ELR (cell line): Measurements from ENCODE around the gene LRRC25.
A peak's percentile ranks its signal among the peaks of the same experiment; 100 is the strongest.
"Not testable (repeated sequence)": the region's sequence is repeated elsewhere in the genome, so short reads cannot be mapped to it uniquely, and the experiment has no call there.

Experiments used
- DNase-seq: peaks from one replicate; pipeline ENCODE4 v3.0.0-alpha.2; 2015; ENCODE audit warnings: low read depth

Gene LRRC25

DNA sequence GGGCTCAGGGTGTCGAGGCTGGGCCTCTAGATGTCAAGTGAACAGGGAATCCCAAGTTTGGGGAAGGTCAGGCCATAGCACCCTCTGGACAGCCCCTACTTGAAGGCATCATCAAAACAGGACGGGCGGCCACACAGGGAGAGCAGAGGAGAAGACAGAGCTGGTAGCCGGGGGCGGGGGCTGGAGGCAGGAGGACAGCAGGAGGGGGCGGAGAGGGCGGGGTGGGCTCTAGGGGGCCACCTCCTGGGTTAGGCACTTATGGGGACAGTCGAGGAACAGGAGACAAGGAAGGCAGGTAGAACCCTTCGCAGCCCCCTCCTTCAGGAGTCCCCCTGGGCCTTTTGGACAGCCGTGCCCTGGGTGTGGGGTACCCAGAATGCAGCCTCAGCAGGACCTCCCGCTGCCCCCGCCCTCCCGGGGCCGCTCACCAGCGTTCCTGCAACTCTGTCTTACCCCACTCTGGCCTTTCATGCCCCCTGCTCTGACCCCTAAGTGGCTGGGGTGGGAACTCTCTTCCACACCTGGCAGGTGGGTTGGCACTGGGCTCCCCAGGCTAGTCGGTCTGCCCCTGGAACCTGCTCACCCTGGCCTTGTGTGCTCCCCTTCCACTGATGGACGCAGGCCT lies 27.6 kb upstream of the LRRC25 start:
- DNase-seq = no peak

DNA sequence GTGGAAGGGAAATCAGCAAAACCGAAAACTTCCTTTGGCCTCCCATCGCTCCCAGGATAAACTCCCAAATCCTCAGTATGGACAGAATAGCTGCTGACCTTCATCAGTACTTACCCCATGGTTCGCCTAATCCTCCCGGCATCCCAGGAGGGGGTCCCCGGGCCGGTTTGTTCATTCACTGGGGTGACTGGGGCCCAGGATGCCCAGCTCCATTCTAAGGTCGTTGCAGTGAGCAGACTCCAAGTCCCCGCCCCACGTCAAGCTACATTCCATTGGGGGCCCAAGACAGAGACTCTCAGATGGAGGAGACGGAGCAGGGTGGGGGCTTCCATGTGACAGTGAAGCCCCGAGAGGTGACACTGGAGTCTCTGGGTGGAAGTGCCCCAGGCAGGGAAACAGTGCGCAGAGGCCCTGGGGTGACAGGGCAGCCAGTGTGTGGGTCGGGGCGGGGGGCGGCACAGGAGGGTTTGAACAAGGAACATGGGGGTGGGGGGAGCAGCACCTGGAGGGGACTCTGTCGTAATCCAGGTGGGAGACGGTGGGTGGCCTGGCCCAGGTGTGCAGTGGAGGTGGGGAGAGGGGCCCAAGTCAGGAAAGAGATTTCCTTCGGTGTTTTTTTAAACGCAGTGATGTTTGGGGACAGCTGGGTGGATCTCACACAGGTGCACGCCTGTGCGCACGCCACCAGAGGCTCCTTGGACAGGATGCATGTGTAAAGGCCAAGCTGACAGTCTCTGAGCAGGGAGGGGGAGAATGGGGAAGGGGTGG lies 26.9 kb upstream of the LRRC25 start:
- DNase-seq = no peak

DNA sequence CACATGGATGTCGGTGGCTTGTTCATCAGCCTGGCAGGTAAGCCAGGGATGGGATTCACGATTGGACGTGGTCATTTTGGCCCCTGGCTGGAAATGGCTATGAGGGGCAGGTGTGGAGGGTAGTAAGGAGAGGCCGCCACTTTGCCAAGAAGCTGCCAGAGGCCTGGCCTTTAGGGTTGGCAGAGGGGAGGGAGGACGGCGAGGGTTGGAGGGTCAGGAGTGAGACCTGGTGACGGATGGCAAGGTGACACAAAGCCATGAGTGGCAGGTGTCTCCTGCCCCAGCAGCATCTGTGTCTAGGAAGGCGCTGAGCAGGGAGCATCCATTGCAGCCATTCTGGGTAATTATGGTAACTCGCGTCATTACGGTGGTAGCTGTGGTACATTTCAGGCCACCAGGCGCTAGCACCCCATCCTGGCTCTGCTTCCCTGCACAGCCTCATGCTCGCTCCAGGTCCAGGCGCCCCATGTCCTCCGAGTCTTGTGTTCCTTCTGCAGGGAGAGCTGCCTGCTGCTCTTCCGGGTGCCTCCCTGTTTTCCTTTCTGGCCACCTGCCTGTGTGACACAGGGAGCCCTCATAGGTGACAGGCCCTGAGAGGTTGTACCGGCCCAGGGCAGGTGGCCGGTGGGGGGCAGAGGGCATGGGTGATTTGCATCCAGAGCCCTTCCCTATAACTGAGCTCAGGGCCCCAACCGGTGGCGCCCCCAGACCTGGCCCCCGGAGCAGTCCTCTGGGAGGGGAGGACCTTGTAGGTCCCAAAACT lies 26.0 kb upstream of the LRRC25 start:
- no peak for DNase-seq

DNA sequence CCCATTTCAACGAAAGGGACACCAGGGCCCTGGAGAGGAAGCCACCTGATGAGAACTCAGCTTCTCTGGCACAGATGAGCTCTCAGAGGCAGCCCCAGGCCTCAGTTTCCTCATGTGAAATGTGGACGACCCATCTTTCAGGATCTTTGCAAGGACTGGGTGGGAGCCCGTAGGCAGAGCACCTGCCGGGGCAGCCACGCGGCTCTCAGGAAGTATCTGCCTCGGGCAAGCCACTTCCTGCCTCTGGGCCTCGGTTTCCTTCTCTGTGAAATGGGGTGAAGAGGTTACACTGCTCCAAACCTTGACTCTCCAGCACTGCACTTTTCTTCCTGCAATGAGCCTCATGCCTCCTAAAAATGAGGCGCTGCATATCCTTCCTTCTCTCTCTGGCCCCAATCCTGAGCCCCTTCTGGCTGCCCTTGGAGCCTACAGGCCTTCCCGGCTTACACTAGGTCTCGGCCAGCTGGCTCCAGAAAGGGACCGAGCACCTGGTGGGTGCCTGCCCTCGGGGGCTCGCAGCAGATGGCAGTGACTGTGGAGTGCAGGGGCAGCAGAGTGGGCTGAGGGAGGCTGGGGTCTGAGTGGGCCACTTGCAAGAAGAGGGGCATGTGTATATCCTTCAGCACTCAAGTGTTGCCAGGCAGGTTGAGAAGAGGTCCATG lies 25.2 kb upstream of the LRRC25 start:
- DNase-seq = no peak

DNA sequence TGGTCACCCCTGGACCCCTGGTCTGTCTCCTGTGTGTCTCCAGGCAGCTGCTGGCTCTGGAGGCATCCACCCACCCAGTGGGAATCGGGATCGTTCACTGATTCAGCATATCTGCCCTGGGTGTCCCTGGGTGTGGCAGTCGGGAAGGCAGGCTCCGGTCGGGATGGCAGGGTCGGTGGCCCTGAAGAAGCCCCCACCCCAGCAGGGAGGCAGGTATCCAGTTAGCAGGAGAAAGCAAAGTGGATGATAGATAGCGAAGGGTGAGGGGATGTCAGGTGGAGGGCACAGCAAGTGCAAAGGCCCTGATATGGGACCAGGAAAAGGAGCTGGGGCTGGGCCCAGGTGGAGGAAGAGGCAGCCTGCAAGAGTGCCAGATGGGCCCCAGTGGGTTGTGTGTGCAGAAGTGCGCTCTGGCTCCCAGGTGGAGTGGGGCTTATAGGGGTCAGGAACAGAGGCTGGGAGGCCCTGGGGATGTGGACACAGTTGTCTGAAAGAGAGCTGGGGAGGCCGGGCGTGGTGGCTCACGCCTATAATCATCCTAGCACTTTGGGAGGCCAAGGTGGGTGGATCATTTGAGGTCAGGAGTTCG lies 24.0 kb upstream of the LRRC25 start:
- no peak for DNase-seq

DNA sequence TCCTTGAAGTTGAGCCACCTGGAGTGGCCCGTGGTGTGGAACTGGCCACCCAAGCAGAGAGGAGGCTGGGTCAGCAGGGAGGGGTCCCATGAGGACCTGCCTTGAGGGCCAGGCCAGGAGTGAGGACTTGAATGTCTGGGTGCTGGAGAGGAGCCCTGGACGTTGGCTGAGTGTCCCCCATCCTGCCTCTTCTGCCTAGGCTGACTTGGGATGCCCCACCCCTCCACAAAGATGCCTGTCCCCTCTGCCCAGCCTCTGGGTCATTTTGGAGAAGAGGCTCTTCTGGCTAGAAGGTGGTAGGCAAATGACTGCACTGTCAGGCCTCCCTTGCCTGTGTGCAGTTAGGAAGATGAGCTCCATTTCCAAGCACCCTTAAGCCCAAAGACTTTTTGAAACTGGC lies 23.5 kb upstream of the LRRC25 start:
- no peak for DNase-seq

DNA sequence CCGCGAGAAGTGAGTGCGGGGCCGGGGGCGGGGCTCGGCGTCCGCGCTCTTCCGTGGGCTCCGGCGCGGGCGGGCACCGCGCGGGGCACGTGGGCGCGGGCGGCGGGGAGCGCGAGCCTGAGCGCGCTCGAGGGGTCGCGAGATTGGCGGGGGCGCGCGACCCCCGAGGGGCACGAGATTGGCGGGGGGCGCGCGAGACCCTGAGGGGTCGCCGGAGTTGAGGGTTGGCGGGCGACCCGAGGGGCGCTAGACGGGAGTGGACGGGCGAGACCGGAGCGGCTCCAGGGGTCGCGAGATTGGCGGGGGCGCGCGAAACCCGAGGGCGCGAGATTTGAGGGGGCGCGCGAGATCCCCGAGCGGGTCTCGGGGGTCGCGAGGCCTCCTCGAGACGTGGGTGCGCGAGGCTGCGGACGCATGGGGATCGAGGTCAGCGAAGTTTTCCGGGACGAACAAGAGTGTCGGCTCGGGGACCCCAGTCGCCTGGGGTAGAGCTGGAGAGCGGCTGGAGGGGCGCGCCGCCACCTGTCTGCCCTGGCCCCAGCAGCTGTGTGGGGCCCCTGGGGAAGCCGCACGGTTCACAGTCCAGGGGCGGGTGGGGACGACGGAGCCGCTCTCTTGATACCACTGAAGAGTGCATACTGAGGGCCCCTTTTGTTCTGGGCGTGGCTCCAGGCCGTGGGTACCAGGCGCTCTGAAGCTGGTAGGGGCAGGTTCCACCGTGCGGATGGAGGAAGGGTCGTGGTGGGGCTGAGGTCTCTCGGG lies 22.5 kb upstream of the LRRC25 start:
- peak; percentile 53 for DNase-seq

DNA sequence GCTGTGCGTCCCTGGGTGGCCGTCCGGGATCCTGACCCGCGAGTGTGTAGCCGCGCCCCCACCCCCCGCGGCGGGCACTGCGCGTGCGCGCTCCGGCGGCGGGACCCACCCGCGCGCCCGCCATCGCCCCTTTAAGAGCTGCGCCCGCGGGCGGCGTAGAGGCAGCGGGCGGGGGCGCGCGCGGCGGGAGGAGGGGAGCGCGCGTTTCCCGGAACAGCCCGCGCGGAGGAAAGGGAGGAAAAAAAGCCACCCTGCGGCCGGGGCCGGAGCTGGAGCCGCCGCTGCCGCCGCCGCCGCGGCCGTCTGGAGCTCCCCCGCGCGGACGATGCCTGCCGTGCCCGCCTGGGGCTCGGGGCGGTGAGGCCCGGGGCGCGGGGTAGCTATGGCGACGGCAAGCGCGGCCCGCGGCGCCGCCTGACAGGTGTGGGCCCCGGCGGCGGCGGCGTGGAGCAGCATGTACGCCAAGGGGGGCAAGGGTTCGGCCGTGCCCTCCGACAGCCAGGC lies 21.8 kb upstream of the LRRC25 start, which contains the start of gene SSBP4:
SSBP4 (plus strand) TSS at position 204 of the 504 bp plus-strand sequence; CDS start at position 455, 251 bp downstream.
- DNase-seq = peak; percentile 88

DNA sequence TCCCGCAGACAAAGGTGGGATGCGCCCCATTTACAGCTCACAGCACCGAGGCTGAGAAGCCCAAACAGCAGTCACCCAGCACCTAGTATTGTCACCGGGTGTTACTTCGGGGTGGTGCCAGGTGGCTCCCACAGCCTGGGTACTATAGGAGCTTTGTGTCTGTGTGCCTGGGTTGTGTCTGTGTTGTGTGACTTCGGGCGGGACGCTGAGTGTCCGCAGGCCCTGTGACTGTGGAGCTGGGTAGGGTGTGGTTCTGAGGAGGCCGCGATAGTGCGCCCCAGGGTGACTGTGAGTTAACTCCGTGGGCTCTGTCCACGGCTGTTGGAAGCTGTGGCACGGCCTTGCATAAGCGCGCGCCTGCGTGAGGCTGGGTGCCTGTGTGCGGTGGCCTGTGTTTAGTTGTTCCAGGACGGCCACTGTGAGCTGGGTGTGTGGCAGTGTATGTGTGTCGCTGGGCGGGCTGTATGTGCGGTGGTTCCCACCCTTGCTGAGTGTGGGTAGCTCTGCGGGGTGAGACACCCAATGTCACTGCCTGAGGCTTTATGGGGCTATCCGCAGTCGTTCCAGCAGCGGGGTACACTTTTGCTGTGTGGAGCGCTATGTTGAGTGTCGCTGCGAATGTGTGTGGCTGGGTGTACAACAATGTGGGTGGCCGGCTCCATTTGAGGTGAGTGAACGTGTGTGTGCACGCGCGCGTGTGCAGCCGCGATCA lies 21.2 kb upstream of the LRRC25 start:
- no peak for DNase-seq

DNA sequence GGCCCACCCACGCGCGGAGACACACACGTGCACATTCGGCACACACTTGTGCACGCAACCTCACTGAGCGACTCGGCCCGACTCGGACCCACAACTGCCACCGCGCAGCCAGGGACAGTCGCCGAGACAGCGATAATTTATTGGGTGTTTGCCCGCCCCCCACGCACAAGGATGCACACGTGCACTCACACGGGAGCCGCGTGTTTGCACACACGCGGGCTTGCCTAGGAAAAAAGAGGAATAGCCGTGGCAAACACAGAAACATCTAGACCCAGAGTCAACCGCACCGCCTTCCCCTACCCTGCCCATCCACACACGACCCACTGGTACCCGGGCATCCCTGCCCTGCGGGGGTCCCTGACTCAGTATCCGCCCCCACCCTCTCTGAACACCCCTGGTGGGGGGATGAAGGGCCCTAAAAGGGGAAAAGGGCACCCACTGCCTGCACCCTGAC lies 20.6 kb upstream of the LRRC25 start:
- DNase-seq = no peak

DNA sequence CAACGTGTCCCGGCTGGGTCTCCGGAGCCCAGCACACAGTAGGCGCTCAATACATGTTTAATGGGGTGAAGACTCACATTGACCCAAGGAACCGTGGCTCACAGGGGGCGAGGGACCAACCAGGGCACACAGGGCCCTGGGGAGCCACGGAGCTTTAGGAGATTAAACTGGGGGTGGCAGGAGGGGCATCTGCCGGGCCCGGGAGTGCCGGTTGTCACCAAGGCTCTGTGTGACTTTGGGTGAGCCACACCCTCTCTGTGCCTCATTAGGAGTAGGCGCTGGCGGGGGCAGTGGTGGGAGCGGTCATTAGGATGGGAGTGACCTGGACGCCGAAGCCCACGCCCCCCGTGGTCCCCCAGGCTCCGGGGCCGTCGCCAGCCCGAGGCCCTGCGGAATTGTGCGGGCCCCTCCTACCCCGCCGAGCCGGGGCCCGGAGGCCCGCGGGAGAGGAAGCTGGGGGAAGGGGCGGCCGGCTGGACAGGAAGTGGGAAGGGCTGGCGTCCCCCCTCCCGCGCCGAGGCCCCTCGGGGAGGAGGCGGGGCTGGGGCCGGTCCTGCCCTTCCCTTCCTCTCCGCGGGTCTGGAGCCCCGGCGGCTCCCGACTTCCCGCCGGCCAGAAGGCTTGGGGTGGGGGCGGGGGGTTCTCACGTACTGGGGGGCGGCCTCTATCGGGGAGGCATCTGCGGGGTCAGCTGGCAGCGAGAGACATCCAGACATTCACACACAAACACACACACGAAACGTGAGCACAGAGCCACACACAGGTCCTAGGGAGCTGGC lies 20.0 kb upstream of the LRRC25 start:
- DNase-seq = peak; percentile 87

DNA sequence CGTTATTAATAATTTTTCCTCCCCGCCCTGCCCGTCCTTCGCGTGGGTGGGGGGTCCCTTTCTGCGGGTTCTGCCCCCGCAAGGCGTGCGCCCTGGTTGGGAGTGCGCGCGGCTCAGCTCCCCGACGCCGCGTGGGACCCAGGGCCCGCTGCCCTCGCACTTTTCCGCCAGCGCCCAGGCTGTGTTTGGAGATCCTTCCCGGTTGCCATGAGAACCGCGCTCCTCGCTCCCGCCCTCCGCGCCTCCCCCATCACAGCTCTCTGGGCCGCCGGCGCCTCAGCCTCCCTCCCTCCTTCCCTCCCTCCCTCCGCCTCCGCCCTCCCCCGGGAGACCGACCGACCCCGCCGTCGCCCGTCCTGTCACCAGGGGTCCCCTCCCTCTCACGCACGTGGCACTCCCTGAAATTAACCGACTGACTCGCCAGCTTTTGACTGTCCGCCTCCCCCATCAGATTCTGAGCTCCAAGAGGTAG lies 19.4 kb upstream of the LRRC25 start:
- DNase-seq = peak; percentile 90

DNA sequence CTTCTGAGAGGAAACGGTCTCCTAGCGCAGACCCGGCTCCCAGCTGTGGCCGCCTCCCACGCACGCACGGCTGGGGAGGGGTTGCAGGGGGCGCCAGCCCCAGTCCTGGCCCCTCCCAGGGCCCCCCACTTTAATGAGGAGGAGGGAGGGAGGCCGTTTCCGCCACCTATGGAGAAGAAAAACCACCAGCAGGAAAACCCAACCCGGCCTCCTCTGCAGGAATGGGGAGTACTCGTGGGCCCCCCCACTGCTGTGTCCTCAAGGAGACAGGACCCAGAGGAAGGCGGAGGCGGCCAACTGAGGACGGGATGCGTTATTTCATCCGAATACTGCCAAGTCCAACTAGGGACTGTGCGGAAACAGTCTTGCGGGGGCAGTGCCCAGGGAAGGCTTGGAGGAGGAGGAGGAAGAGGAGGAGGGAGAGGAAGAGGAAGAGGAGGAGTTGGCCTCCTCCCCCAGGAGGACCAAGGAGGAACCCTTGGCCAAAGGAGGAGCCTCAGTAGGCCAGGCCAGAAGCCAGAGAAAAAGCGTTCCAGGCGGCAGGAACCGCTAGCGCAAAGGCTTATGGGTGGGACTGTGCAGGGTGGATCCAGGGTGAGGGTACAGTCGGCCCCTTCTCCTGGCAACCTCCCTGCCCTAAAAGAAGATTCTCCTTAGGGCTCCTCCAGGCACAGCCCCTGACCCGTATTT lies 17.9 kb upstream of the LRRC25 start:
- DNase-seq = peak; percentile 55

DNA sequence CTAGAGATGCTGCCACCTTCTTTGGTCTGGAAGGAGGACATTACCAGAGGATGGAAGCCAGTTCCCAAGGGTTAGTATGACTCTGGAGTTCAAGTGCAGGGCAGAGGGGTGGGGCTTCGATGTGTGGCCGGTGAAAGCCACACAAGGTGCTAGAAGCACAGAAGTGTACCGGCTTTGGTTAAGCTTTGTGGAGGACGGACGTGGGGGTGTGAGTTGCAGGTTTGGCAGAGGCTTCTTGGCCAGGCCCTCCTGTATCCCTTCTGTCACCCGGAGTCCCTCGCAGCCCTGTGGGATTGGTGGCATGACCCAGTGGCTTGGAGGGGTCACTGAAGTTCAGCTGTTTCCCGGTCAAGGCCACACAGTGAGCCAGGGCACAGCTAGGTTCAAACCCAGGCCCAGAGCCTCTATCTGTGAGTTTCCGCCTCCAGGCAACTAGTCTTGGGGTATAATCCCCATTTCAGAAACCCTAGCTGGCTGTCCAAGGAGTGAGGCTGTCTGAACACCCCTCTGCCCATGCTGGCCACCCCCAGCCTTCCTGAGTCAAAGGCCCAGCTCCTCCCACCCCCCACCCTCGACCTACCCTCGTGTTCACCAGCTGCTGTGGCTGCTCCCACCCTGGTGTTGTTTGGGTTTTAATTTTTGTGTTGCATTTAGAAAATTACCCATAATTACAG lies 17.2 kb upstream of the LRRC25 start:
- DNase-seq = peak; percentile 45

DNA sequence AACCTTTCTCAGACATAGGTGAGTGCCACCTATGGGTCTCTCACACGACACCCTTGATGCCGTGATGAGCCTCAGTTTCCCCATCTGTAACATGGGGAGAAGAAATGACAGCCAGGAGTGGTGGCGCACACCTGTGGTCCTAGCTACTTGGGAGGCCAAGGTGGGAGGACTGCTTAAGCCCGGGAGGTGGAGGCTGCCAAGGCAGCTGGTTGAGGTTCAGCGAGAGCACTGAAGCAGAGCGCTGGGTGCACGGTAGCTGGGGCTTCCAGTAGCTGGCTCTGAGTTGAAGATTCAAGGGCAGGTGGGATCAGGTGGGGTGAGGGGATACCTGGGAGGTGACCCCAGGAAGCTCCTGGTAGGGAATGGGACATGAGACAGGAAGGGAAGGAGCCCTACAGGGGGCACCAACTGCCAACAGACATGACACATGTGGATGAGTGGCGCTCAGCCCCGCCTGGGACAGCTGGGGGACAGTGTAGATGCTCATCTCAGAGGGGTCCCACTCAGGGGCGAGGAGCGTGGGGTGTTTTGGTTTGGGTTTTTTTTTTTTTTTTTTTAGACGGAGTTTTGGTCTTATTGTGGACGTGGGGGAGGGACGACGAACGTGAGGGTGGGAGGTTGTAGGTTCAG lies 15.3 kb upstream of the LRRC25 start:
- no peak for DNase-seq

DNA sequence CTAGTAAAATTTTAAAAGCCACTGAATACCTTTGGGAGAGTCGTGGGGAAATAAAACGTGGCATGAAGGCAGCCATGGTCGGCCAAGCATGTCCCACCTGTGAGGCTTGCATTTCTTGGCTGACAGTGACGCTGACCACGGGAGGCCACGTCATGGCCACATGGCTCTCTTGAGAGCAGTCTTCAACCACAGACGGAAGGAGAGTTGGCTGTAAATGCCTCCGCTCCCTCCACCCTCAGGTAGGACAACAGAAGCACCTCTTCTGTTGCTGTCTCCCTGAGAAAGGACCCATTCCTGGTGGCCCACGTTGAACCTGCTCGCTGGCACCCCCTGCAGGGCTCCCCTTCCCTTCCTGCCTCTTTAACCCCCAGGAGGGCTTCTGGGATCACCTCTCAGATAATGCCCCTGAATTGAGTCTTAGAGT lies 10.6 kb upstream of the LRRC25 start:
- DNase-seq = peak; percentile 48

DNA sequence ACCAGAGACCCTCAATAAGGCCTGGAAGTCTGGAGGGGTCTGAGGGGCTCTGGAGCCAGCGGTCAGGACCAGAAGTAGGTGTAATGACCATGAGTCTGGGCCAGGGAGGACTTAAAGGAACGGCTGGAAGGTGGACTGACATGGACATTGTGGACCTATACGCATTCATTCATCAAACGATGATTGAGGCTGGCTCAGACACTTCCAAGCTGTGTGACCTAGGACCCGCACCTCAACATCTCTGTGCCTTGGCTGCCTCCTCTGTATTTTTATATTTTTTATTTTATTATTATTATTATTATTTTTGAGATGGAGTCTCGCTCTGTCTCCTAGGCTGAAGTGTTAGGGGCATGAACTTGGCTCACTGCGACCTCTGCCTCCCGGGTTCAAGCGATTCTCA lies 9.3 kb upstream of the LRRC25 start:
- DNase-seq = no peak

DNA sequence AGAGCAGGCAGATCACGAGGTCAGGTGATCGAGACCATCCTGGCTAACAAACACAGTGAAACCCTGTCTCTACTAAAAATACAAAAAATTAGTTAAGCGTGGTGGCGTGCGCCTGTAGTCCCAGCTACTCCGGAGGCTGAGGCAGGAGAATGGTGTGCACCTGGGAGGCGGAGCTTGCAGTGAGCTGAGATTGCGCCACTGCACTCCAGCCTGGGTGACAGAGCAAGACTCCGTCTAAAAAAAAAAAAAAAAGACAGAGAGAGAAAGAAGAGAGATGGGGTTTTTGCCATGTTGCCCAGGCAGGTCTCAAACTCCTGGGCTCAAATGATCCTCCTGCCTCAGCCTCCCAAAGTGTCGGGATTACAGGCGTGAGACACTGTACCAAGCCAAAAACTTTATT lies 8.3 kb upstream of the LRRC25 start:
- DNase-seq = not testable (repeated sequence)
